Neural progenitor cell (in vitro differentiated cells): ENCODE data around the gene PIP5KL1. TPM values are rescaled to one million over a fixed set of nuclear protein-coding genes. Genes with fewer than 3 reads are reported as not detected.
"Not testable (repeated sequence)": the region's sequence is repeated elsewhere in the genome, so short reads cannot be mapped to it uniquely, and the experiment has no call there.

Source experiments
- DNase-seq: peaks from one replicate; pipeline ENCODE4 v3.0.0-alpha.2; 2016; ENCODE audit warnings: low spot score
- H2AFZ ChIP-seq: fragments of 200-600 bp; sonication (generic); replicated peaks from 2 replicates; pipeline ENCODE4 v1.6.1; 2016; ENCODE audit warnings: antibody characterized with exemption
- H3F3A ChIP-seq: fragments of 200-600 bp; sonication (generic); 2 replicates; pipeline ENCODE4 v1.6.1; 2016; ENCODE audit warnings: antibody characterized with exemption, low read depth
- H3K27ac ChIP-seq: fragments of 200-600 bp; sonication (generic); 2 replicates; pipeline ENCODE4 v1.5.1; 2016; ENCODE audit warnings: mild to moderate bottlenecking
- H3K27me3 ChIP-seq: fragments of 200-600 bp; sonication (generic); 2 replicates; pipeline ENCODE4 v1.6.1; 2016; ENCODE audit warnings: mild to moderate bottlenecking, moderate library complexity
- H3K36me3 ChIP-seq: fragments of 200-600 bp; sonication (generic); 2 replicates; pipeline ENCODE4 v1.5.1; 2016
- H3K4me1 ChIP-seq: fragments of 200-600 bp; sonication (generic); 2 replicates; pipeline ENCODE4 v1.6.1; 2016; ENCODE audit warnings: mixed run types
- H3K4me2 ChIP-seq: fragments of 200-600 bp; sonication (generic); 2 replicates; pipeline ENCODE4 v1.6.1; 2016
- H3K4me3 ChIP-seq: fragments of 200-600 bp; sonication (generic); 2 replicates; pipeline ENCODE4 v1.5.1; 2016
- H3K79me2 ChIP-seq: fragments of 200-600 bp; sonication (generic); 2 replicates; pipeline ENCODE4 v1.6.1; 2016; ENCODE audit warnings: low read depth
- H3K9ac ChIP-seq: fragments of 200-600 bp; sonication (generic); 2 replicates; pipeline ENCODE4 v1.6.1; 2016
- H3K9me3 ChIP-seq: fragments of 200-600 bp; sonication (generic); 2 replicates; pipeline ENCODE4 v1.5.1; 2016; ENCODE audit warnings: low read depth
- H4K20me1 ChIP-seq: fragments of 200-600 bp; sonication (generic); 2 replicates; pipeline ENCODE4 v1.6.1; 2016; ENCODE audit warnings: low read depth
- H3K27ac Mint-ChIP-seq: 3 replicates; pipeline ENCODE4 v1.8.0; 2021; ENCODE audit warnings: mixed read lengths
- H3K27me3 Mint-ChIP-seq: 2 replicates; pipeline ENCODE4 v1.8.0; 2022; ENCODE audit warnings: low read depth, mild to moderate bottlenecking, inconsistent platforms, moderate library complexity, mixed read lengths; ENCODE audit not compliant: insufficient read depth
- H3K36me3 Mint-ChIP-seq: 3 replicates; pipeline ENCODE4 v1.8.0; 2021; ENCODE audit warnings: mixed read lengths
- H3K4me1 Mint-ChIP-seq: 3 replicates; pipeline ENCODE4 v1.8.0; 2021; ENCODE audit warnings: mixed read lengths
- H3K4me3 Mint-ChIP-seq: 3 replicates; pipeline ENCODE4 v1.8.0; 2021; ENCODE audit warnings: mild to moderate bottlenecking, moderate library complexity, mixed read lengths
- H3K9me3 Mint-ChIP-seq: 3 replicates; pipeline ENCODE4 v1.8.0; 2020; ENCODE audit warnings: mixed read lengths
- EZH2 ChIP-seq: fragments of 200-600 bp; sonication (generic); IDR thresholded peaks from 2 replicates; pipeline ENCODE4 v1.6.1; 2017; ENCODE audit warnings: antibody characterized with exemption, mild to moderate bottlenecking, moderate library complexity
- EZH2phosphoT487 ChIP-seq: fragments of 200-600 bp; sonication (generic); IDR thresholded peaks from 2 replicates; pipeline ENCODE4 v1.6.1; 2017; ENCODE audit warnings: antibody characterized with exemption
- total RNA-seq: library from RNA; depleted of rRNA; stranded (reverse); fragments of >200 nt; gene quantifications from 2 replicates; pipeline ENCODE4 v1.2.3, GENCODE V29; 2015; ENCODE audit warnings: low replicate concordance
- TF ChIP-seq, protein P1 (sequence below): fragments of 200-600 bp; sonication (generic); IDR thresholded peaks from 2 replicates; pipeline ENCODE4 v1.5.1; 2017; ENCODE audit warnings: antibody characterized with exemption, mild to moderate bottlenecking

PIP5KL1 gene
- total RNA-seq, 1 donor from 2014 or later = 1.4 TPM

GRCh38 chr9:127884427-127884911, 46.1 kb downstream of the PIP5KL1 start:
- peaks cover 5% of the 10 kb centered on the region for H3K36me3 Mint-ChIP-seq
- peaks cover 23% of the 10 kb centered on the region for H3K4me1 Mint-ChIP-seq
- Histone ChIP-seq H4K20me1 (no peaks in the 10 kb centered on the region), H3K27me3 (no peaks in the 10 kb centered on the region), H3K27ac (no peak overlapping the region), H3K79me2 (no peaks in the 10 kb centered on the region), H3K9ac (no peak overlapping the region), H3K4me2 (no peak overlapping the region), H2AFZ (no peak overlapping the region), H3K36me3 (no peaks in the 10 kb centered on the region), H3K4me3 (no peak overlapping the region), H3K9me3 (no peaks in the 10 kb centered on the region), H3F3A (peaks cover 10% of the 10 kb centered on the region), H3K4me1 (peaks cover 5% of the 10 kb centered on the region)
- no peak for DNase-seq
- peaks cover 2% of the 10 kb centered on the region for H3K27me3 Mint-ChIP-seq
- H3K27ac Mint-ChIP-seq = peak overlapping the region; percentile 46
- TF ChIP-seq, protein P1, sequence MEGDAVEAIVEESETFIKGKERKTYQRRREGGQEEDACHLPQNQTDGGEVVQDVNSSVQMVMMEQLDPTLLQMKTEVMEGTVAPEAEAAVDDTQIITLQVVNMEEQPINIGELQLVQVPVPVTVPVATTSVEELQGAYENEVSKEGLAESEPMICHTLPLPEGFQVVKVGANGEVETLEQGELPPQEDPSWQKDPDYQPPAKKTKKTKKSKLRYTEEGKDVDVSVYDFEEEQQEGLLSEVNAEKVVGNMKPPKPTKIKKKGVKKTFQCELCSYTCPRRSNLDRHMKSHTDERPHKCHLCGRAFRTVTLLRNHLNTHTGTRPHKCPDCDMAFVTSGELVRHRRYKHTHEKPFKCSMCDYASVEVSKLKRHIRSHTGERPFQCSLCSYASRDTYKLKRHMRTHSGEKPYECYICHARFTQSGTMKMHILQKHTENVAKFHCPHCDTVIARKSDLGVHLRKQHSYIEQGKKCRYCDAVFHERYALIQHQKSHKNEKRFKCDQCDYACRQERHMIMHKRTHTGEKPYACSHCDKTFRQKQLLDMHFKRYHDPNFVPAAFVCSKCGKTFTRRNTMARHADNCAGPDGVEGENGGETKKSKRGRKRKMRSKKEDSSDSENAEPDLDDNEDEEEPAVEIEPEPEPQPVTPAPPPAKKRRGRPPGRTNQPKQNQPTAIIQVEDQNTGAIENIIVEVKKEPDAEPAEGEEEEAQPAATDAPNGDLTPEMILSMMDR = no peak
- TF ChIP-seq EZH2phosphoT487 (no peak), EZH2 (no peak)
- H3K9me3 Mint-ChIP-seq = no peaks in the 10 kb centered on the region
- H3K4me3 Mint-ChIP-seq = no peak overlapping the region

DNA sequence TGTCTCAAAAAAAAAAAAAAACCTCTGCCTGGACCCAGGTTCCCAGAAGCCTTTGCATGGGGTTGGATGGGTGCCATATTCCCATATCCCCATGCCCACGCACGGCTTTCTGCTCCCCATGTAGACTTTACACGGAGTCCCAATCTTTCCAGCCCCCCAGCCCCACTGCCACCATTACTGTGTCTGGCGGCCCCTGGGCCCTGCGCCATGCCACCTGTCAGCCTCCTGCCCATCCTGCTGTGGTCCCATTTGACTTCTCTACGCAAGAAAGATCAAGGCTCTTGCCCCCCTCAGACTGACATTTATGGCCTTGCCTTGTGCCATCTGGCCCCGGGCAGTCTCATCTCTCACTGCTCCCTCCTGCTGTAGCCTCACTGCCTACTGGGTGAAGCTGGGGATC, 46.6 kb downstream of the PIP5KL1 start:
- no peak for DNase-seq
- peaks cover 4% of the 10 kb centered on the region for H3K27me3 Mint-ChIP-seq
- H3K36me3 ChIP-seq = no peaks in the 10 kb centered on the region
- TF ChIP-seq, protein P1 = no peak
- TF ChIP-seq EZH2phosphoT487 (no peak), EZH2 (no peak)
- no peaks in the 10 kb centered on the region for H4K20me1 ChIP-seq
- H3K9me3 Mint-ChIP-seq = no peaks in the 10 kb centered on the region
- no peaks in the 10 kb centered on the region for H3K79me2 ChIP-seq
- no peak overlapping the region for H3K27ac Mint-ChIP-seq
- H3K27ac ChIP-seq = no peak overlapping the region
- H3K4me3 Mint-ChIP-seq = no peak overlapping the region
- H3K4me2 ChIP-seq = no peak overlapping the region
- H3K4me1 ChIP-seq = peaks cover 5% of the 10 kb centered on the region
- H3K4me1 Mint-ChIP-seq = peaks cover 24% of the 10 kb centered on the region
- no peaks in the 10 kb centered on the region for H3K9me3 ChIP-seq
- no peak overlapping the region for H3K9ac ChIP-seq
- H3K36me3 Mint-ChIP-seq = peaks cover 5% of the 10 kb centered on the region
- no peak overlapping the region for H2AFZ ChIP-seq
- H3F3A ChIP-seq = peaks cover 12% of the 10 kb centered on the region
- no peaks in the 10 kb centered on the region for H3K27me3 ChIP-seq
- no peak overlapping the region for H3K4me3 ChIP-seq

DNA sequence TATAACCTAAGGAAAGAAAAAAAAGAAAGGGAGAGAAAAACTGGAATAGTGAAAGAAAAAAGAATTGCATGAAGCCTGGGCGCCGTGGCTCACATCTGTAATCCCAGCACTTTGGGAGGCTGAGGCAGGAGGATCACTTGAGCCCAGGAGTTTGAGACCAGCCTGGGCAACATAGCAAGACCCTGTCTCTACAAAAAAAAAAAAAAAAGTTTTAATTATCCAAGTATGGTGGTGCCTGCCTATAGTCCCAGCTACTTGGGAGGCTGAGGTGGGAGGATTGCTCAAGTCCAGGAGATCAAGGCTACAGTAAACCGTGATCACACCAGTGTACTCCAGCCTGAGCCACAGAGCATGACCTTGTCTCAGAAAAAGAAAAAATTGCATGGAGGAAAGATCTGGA, 48.9 kb downstream of the PIP5KL1 start:
- not testable (repeated sequence) for DNase-seq, H3K9me3 Mint-ChIP-seq, H3K79me2 ChIP-seq, H3K36me3 Mint-ChIP-seq, H2AFZ ChIP-seq, H3K27ac Mint-ChIP-seq, H3K4me3 Mint-ChIP-seq, H3K36me3 ChIP-seq, H3K4me2 ChIP-seq, H3K27me3 ChIP-seq, H3K27ac ChIP-seq, H3K9me3 ChIP-seq, H3K9ac ChIP-seq, H4K20me1 ChIP-seq, H3K4me3 ChIP-seq
- Histone ChIP-seq H3K4me1 (peaks cover 23% of the 10 kb centered on the region), H3F3A (peaks cover 25% of the 10 kb centered on the region)
- Mint-ChIP-seq H3K27me3 (peaks cover 10% of the 10 kb centered on the region), H3K4me1 (peaks cover 34% of the 10 kb centered on the region)

GRCh38 chr9:127880143-127880542, 50.4 kb downstream of the PIP5KL1 start:
- H3K4me1 Mint-ChIP-seq = peaks cover 34% of the 10 kb centered on the region
- H3K4me3 ChIP-seq = no peak overlapping the region
- H3K27me3 ChIP-seq = no peaks in the 10 kb centered on the region
- H3K4me1 ChIP-seq = peaks cover 19% of the 10 kb centered on the region
- H2AFZ ChIP-seq = no peak overlapping the region
- H3K36me3 ChIP-seq = no peaks in the 10 kb centered on the region
- H4K20me1 ChIP-seq = no peaks in the 10 kb centered on the region
- TF ChIP-seq EZH2 (no peak), EZH2phosphoT487 (no peak)
- TF ChIP-seq, protein P1 = no peak
- H3K79me2 ChIP-seq = no peaks in the 10 kb centered on the region
- no peak overlapping the region for H3K27ac Mint-ChIP-seq
- H3K36me3 Mint-ChIP-seq = no peaks in the 10 kb centered on the region
- no peaks in the 10 kb centered on the region for H3K9me3 Mint-ChIP-seq
- H3K27me3 Mint-ChIP-seq = peaks cover 10% of the 10 kb centered on the region
- no peak overlapping the region for H3K4me3 Mint-ChIP-seq
- H3K27ac ChIP-seq = no peak overlapping the region
- no peak overlapping the region for H3K4me2 ChIP-seq
- no peak for DNase-seq
- H3K9ac ChIP-seq = no peak overlapping the region
- H3K9me3 ChIP-seq = no peaks in the 10 kb centered on the region
- peaks cover 21% of the 10 kb centered on the region for H3F3A ChIP-seq
